Stimulated activated CD4-positive, alpha-beta T cell treated with anti-CD3 and anti-CD28 coated beads, TNF-alpha, amount 100 ng/mL, for 48 hours (primary cell): ENCODE data around the gene BORCS8.
"Not testable (repeated sequence)": the region's sequence is repeated elsewhere in the genome, so short reads cannot be mapped to it uniquely, and the experiment has no call there.

Experiments
- DNase-seq, 3 donors: peaks; one replicate each; pipeline ENCODE4 v3.0.0-alpha.2; 2020; ENCODE audit warnings: low read depth in 3 of 3

BORCS8 gene

DNA sequence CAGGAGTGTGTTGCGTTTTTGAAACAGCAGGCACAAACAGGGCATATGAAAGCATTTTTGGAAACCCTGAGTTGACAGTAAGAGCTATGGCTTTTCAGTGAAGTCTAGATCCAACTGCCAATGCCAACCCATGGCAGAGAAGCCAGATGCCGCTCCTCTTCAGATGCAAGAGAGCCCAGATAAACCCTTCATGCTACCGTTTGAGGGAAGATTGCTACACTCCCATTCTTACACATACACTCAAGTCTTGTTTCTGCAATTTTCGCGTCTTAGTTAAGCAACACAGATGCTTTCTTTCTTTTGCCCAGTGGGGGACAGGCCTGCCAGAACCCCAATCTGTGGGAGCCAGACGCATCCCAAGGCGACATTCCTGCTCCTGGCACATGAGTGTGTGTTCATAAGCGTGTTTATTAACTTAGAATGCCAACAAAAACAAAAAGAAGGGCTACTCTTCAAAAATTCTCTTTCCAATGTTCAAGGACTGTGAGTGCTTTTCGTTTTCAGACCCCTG lies 10.4 kb downstream of the BORCS8 start:
- DNase-seq: no peak

DNA sequence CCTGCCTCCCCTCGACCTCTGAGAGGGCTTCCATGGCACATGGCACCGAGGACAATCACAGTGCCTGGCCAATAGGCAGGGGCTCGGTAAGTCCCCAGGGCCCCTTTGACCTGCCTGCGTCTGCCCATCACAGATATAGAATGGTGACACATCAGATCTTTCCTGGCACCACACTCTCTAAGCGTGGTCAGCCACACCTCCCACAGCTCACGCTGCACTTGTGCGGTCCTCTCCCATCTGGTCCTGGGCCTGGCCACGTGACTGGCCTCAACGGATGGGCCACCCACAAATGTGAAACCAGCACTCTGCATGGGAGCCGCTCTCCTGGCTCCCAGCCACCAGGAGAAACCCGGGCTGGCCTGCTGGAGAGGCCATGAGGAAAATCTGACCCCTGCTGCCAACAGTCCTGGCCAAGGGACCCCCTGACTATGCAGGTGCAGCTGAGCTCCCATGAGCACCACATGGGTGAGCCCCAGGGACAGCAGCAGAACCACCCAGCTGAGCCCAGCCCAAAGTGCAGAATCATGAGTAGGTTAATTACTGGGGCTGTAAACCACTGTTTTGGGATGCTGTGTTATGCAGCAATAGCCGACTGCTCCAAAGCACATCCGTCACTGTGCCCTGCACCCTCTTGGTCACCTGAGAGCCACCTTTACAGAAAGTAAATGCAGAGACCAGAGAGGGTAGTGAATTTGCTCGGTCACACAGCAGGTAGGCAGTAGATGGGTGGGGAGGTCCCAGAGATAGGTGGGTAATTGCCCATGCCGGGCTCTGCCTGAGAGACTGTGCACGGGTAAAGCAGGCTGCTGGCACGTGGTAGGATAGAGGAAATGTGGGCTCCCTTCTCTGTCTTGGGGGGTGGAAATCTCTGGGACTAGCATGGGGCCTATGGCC lies 12.2 kb downstream of the BORCS8 start:
- no peak for DNase-seq

DNA sequence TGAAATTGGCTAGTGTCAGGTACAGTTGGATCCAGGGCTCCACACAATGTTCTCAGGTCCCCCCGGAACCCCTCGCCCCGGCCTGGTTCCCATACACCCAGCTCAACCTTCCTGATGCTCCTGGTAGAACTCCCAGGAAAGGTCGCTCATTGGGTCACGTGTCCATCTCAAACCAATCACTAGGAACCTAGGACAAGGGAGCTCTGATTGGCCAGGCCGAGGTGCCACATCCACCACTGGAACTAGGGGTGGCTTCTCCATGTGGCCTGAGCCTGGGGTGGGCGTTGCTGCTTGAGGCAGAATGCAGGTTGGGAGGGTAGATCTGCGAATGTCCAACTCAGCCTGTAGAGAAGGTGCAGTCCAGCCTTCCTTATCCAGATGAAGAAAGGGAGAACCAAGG lies 15.0 kb downstream of the BORCS8 start:
- no peak for DNase-seq

DNA sequence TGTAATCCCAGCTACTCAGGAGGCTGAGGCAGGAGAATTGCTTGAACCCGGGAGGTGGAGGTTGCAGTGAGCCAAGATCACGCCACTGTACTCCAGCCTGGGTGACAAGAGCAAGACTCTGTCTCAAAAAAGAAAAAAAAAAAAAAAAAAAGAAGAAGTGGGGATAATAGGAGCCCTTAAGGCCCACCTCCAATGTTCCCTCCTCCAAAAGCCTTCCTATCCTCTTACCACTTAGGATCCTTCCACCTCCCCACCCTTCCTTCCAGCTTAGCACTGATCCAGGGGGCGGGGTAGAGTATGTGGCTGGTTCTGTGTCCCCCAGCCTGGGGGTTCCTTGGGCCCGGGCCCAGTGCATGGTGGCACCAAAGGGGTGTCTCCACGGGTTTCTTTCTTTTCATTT lies 18.7 kb downstream of the BORCS8 start:
- DNase-seq: not testable (repeated sequence)

DNA sequence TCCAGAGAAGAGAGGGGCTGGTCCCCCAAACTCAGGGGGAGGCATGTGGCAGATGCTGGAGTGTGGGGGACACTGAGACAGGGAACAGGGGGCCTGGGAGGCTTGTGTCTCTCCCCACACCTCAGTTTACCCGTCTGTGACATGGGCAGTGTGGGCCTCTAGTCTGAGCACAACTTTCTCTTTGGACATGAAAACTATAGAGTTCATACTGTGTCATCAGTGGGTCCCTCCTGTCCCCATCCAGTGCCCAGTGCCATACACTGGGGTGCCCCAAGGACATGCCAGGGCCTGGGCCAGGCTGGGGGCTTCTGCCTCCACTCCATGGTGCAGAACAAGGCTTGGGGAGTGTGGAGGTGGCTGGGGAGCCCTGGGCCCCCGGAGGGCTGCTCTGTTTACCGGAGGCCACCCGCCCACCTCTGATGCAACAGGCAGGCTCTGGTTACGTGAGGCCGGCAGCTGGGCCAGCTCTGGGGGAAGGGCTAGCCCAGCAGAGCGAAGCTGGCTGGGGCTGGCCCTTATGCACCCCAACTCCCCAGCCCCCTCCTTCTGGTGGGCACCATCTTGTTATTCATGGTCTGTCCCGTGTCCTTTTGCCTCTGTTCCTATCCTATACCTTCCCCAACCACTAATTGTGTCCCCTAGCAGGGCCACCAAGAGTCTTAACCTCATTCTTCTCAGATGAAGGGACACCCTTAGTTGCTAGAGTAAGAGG lies 20.0 kb downstream of the BORCS8 start:
- no peak for DNase-seq

DNA sequence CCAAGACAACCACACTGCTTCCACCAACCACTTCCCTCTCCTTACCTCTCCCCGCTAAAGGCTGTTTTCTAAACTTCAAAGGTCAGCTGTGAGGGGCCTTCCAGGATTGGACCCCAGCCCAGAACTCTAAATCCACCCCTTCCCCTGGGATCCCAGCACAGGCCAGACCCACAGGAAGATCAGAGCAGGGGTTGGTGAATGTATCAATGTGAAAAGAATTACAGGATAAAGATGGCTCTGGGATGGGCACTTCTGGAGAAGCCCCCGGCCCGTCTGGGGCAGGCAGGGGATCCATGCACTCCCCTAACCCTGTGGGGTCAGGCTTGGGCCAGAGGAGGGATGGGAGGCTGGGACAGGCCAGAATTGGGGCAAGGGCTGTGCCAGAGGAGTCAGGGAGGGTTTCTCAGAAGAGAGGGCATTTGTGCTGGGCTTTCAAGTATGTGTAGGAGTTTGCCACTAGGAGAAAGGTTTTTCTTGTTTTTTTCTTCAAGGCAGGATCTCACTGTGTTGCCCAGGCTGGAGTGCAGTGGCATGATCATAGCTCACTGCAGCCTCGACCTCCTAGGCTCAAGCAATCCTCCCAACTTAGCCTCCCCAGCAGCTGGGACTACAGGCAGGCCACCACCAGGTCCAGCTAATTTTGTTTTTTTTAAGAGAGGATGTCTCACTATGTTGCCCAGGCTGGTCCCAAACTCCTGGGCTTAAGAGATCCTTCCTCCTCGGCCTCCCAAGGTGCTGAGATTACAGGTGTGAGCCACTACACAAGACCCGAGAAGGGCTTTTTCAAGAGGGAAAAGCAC lies 20.9 kb downstream of the BORCS8 start:
- DNase-seq: no peak

DNA sequence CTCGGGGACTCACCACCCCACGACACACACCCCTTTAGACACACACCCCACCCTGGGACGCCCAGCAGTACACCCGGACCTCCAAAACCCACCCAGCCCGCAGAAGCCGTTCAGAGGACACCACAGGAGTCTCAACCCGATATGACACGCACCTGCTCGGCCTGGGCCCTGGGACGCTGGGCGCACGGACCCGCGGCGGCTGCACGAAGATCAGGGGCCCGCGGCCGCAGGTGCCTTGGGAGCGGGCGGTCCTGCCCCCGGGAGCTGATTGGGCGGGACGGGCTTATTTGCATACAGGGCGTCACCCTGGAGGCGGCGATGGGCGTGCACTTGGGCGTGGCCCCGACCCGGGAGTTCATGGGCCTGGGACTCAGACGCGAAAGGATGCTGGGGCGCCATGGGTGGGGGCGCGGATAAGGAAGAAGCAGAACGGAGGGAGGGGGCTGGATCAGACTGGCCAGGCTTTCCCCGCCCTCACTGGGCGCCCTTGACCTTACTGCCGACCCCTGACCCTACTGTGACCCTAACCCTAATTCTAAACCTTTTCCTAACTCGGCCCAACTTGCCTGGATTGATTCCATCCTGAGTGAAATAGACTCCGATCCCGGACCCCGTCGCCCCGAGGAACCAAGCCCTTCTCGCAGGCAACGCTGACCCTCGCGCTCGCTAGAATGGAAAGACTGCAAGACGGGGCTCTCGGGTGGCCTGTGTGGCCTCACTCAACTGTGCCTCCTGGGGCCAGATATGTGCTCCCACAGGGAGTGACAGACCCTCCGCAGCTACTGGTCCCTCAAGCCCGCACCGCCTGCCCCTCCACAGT lies 21.7 kb downstream of the BORCS8 start, which contains the start of gene MEF2B:
TSS of gene MEF2B (minus strand) at position 211 of the 820 bp plus-strand sequence. CDS start 19,528 bp downstream, outside the sequence.
- DNase-seq: peak; percentile 41 to 76 (median 72)

DNA sequence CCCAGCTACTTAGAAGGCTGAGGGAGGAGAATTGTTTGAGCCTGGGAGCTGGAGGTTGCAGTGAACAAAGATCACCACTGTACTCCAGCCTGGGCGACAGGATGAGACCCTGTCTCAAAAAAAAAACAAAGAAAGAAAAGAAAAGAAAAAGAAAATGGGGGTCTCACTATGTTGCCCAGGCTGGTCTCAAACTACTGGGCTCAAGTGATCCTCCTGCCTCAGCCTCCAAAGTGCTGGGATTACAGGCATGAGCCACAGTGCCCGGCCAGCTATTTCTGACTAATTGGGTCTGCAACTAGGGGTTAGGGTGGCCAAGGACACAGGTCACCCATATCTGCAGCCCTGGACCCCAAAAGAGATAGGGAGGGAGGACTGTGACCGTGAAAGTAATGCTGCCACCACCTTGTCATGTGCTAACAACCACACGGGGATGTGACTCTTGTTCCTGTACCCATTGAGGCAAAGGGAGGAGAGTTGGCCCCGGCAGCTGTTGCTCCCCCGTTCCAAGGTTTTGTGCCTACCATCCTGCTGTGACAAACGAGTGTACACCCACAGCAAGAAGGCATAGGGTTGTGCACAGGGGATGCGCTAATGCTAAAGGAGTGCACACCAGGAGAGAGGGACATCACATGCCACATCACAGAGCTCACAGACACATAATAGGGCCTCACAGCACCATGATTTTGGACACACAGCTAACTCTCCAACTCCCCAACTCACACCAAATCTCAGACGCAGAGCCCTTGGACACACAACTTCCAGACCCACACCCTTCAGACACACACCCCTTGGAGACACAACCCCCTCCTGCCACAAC lies 22.5 kb downstream of the BORCS8 start:
- no peak for DNase-seq

DNA sequence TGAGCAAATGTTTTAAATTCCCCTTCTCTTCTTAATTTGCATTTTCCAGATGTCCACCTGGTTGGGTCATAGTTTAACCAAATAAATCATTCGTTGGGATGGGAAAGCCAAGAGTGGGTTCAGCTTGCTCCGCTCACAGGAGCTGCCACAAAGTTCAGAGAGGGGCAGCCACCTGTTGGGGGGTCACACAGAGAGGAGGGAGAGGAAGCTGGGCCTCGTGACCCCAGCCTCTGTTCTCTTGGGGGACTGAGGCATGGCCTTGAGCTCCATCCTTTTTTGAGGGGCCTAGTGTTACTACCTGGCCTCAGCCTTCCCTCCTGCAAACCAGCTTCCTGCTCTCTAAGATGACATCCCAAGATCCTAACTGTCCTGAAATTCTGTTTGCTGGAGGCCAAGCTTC lies 24.3 kb downstream of the BORCS8 start:
- no peak for DNase-seq

DNA sequence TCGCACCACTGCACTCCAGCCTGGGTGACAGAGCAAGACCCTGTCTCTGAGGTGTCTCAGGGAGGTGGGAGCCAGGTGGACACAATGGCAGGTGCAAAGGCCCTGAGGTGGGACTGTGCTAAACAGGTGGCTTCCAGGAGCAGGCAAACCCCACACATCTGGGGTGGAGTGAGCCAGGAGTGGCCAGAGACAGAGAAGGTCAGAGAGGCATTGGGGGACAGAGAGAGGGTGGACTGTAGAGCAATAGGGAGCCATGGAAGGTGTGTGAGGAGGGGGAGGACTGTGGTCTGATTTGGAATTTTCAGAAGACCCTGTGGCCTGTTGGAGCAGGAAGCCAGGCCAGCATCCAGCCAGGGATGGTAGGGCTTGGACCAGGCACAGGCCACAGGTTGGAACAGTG lies 26.6 kb downstream of the BORCS8 start:
- DNase-seq: no peak

DNA sequence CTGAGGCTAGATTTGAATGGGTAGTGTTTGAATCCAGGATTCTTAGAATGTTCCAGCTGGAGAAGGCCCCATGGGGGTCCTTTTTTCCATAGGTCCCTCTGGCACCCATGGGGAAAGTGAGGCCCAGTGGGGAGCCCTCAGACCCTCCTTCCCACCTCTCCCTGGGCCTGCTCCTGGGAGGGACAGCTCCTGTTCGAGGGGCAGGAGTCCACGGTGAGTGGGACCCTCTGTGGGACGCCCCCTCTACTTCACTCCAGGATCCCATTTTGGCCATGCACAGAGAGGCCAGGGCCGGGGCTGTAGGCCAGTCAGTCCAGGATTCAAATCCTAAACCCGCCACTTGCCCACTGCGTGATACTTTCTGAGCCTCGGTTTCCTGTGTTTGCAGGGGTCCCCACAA lies 29.5 kb downstream of the BORCS8 start:
- no peak for DNase-seq

DNA sequence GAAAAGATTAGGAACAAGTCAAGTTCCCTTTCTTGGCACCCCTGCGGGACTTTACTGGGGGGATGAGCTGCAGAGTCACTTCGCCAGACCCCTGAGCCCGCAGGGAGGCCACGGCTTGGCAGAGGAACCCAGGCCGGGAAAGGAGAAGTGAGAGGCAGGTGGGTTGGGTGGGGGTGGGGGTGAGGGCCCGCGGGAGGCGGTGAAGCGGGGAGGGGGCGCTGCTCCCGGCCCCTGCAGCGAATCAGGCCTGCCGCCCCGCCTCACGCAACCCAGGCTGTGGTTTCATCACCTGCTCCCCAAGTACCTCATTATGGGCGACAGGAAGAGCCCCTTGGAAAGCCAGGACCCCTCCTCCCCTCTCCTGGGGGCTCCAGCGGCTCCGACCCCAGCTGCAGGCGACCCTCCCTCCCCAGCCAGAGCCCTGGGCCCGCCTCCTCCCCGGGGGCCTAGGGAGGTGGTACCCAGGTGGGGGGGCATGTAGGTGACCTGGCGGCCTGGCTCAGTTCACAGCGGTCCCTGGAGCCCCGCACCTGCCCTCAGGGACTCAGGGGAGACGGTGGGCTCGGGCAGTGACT lies 31.4 kb downstream of the BORCS8 start:
- no peak for DNase-seq

DNA sequence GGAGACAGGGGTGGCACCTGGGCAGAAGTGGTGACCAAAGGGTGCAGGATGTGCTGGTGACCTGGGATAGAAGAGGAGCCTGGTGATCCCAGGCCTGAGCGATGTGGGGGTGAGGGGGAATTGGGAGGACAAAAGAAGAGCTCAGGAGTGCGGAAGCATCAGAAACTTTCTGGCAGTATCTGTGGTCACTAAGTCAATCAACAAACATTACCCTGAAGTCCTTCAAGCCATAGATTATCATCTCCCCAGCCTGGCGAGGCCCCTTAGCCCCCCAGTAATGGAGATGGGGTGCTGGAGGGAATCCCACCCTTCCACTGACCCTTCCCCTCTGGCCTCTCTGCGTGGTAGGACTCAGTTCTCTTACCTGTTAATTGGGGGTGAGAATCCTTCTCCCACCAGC lies 32.4 kb downstream of the BORCS8 start:
- no peak for DNase-seq

DNA sequence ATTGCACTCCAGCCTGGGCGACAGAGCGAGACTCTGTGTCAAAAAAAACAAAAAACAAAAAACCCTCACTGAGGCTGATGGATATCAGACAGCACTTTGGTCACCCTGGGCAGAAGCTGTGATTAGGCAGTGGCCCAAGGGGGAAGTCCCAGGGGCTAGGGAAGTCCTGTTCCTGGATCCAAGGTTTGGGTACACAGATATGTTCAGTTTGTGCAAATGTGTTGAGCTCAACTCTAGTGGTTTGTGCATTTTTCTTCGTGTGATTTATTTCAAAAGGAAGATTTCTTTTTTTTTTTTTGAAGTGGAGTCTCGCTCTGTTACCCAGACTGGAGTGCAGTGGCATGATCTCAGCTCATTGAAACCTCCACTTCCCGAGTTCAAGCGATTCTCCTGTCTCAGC lies 34.1 kb downstream of the BORCS8 start:
- no peak for DNase-seq

DNA sequence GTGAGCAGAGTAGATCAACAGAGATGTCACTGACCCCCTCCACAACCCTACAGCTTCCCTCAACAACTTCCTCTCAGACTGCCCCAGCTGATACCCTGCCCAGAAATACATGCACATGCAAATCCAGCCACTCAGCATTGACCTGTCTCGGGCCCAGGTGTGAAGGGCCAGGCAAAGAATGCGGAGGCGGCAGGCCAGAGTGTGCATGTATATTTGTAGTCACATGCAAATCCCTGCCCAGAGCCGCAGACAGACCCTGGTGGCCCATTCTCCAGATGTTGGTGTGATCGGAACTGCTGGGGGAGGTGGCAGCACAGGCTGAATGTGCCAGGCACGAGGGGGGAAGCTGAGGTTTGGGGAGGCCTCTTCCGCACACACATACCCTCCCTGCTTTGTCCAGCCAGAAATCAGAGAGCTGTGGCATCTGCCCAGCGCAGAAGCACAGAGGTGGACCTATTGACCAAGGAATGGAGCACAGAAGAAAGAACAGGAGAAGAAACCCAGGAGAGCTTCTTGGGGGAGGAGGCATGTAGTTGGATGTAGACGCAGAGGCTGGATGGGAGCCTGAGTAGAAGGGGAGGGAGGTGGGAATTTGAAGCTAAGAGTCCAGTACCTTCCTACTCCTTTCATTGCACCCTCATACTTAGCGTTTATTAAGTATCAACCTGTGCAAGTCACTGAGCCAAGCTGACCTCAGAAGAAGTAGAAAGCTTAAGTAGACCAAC lies 36.3 kb downstream of the BORCS8 start:
- DNase-seq: no peak

DNA sequence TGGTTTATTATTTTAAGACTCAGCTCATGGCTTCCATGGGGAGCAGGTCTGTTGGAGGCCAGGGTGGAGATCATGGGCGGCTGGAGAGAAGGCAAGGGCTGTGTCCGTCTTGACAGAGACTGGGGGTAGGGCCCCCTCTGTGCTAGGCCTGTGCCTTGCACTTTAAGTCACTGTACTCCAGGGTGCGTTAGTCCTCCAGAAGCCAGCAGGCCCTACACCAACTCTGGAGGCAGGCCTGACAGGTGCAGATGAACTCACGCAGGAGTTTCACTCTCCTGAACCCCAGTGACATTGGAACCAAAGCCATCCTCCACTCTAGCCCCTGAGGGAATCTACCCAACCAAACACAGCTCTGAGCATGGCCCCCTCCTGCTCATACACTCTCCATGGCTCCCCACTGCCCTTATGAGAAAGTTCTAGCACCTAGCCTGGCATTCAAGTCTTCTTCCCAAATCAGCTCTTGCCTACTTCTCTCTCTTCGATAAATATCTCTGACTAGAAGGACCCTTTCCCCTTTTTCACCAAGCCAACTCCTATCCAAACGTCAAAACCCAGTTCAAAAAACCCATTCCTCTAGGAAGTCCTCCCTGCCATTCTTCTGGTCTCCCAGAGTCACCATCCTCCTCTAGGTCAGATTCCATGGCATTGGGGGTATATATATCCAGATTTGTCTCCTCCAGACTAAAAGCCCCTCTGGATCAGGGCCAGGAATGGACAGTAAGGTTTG lies 37.0 kb downstream of the BORCS8 start:
- no peak for DNase-seq

DNA sequence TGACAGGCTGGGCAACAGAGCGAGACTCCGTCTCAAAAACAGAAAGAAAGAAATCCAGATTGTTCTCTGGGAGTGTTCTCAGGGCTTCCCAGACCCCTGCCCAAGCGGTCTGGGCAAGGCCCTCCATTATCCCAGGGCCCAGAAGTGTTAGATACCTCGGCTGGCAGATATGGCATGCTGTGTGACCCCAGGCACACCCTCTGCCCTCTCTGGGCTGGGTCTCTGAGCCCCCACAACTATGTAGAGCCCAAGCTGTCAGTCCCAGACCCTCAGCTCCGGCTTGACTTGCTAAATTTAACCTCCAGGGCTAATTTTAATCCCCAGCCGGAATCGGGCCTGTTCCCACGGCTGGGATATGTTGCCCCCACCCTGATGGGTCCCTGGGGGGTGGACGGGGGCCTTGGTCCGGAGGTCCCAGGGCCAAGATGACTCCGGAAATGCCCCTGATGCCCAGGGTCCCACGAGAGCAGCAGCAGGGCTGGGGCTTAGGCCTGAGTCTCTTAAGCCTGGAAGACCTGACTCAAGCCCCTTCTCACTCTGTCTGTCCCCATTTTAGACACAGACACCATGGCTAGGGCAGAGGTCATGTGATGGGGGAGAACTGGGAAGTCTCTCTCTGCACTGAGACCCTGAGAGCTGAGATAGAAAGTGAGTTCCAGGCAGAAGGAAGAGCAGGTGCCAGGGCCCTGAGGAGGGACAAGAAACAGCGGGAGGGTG lies 39.1 kb downstream of the BORCS8 start:
- DNase-seq: no peak

DNA sequence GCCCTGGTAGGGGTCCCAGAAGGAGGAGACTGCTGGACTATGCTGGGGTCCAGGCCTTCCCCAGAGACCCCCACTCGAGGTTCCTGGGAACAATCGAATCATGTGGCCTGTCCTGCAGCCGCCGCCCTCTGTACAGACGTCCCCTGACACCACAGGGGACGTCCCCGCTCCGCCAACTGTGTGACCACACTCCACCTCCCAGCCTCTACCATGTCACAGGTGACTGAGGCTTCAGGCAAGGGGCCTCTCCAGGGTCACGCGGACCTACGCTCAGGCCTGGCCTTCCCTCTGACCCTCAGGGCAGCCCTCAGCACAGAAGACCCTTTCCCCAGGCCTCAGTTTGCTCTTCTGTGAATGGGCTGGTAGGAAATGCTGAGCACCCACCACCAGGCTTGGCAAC lies 40.5 kb downstream of the BORCS8 start:
- DNase-seq: no peak
